ENCODE data around the gene CCR5.

CCR5 gene

DNA sequence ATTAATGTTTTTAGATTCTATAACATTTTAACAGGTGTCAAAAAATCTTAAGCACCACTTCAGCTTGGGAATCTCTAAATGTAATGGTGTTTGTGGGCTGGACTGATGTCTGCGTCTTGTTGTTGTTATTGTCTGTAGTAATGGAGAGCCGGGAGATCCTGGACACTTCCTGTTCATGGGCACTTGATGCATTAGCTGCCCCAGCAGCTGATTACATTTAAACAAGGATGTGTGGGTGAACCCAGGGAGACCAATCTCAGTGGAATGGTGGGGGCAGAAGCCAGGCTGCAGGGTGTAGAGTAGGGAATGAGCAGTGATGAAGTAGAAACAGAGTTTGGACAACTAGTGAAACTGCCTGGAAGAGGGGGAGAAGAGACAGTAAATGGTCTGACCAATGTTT is 28.4 kb downstream of the CCR5 start:
- no peaks in the 10 kb centered on the region for H3F3A ChIP-seq (ENCODE audit: low read depth)
- H2AFZ ChIP-seq (ENCODE audit: low read length), result no peak overlapping the region
- no peaks in the 10 kb centered on the region for H4K20me1 ChIP-seq (ENCODE audit: insufficient read depth, low read length, poor library complexity, severe bottlenecking)
- no peaks in the 10 kb centered on the region for H3K9me2 ChIP-seq (replicated peaks; ENCODE audit: low read depth, low read length)
- H3K36me3 ChIP-seq (ENCODE audit: insufficient read depth, low read length), result no peaks in the 10 kb centered on the region
- no peaks in the 10 kb centered on the region for H3K79me2 ChIP-seq (ENCODE audit: insufficient read depth, low read length)
- no peaks in the 10 kb centered on the region for H3K27me3 ChIP-seq (ENCODE audit: insufficient read depth, low read length, poor library complexity, severe bottlenecking)
- no peaks in the 10 kb centered on the region for H3K9me3 ChIP-seq (ENCODE audit: insufficient read depth, low read depth, low read length)
- H3K9ac ChIP-seq (ENCODE audit: low read depth, low read length, poor library complexity, severe bottlenecking), result no peak overlapping the region
- no peaks in the 10 kb centered on the region for H3K4me1 ChIP-seq (ENCODE audit: insufficient read depth, low read length, poor library complexity, severe bottlenecking)
- no peak for TF ChIP-seq EZH2phosphoT487 (IDR thresholded peaks at IDR 0.05; ENCODE audit: borderline replicate concordance)
- TF ChIP-seq, protein P1, sequence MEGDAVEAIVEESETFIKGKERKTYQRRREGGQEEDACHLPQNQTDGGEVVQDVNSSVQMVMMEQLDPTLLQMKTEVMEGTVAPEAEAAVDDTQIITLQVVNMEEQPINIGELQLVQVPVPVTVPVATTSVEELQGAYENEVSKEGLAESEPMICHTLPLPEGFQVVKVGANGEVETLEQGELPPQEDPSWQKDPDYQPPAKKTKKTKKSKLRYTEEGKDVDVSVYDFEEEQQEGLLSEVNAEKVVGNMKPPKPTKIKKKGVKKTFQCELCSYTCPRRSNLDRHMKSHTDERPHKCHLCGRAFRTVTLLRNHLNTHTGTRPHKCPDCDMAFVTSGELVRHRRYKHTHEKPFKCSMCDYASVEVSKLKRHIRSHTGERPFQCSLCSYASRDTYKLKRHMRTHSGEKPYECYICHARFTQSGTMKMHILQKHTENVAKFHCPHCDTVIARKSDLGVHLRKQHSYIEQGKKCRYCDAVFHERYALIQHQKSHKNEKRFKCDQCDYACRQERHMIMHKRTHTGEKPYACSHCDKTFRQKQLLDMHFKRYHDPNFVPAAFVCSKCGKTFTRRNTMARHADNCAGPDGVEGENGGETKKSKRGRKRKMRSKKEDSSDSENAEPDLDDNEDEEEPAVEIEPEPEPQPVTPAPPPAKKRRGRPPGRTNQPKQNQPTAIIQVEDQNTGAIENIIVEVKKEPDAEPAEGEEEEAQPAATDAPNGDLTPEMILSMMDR (conservative IDR thresholded peaks at IDR 0.05; ENCODE audit: low read length), result no peak
- no peak overlapping the region for H3K4me3 ChIP-seq (ENCODE audit: low read length, poor library complexity, severe bottlenecking)
- no peak overlapping the region for H3K4me2 ChIP-seq (ENCODE audit: low read depth, low read length, poor library complexity, severe bottlenecking)

DNA sequence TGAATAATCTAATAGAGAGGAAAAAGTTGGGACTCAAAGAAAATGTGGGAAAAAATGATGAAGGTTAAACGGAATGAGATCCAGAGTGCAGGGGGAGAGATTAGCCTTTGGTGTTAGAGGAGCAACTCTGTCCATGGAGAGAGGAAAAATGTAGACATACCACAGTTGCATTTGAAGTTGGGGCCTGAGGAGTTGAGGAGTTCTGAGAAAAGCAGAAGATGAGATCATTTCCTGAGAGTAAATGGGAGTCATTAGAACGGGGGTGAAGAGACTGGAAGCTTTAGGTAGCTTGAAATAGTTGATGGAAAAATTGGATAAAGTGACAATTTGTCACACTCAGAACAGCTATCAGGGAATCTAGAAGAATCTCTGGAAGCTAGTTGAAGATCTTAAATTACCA is 28.8 kb downstream of the CCR5 start:
- no peaks in the 10 kb centered on the region for H4K20me1 ChIP-seq (ENCODE audit: insufficient read depth, low read length, poor library complexity, severe bottlenecking)
- H2AFZ ChIP-seq (ENCODE audit: low read length), result no peak overlapping the region
- no peak overlapping the region for H3K9ac ChIP-seq (ENCODE audit: low read depth, low read length, poor library complexity, severe bottlenecking)
- no peaks in the 10 kb centered on the region for H3K9me3 ChIP-seq (ENCODE audit: insufficient read depth, low read depth, low read length)
- H3K4me1 ChIP-seq (ENCODE audit: insufficient read depth, low read length, poor library complexity, severe bottlenecking), result no peaks in the 10 kb centered on the region
- H3K36me3 ChIP-seq (ENCODE audit: insufficient read depth, low read length), result no peaks in the 10 kb centered on the region
- no peaks in the 10 kb centered on the region for H3K79me2 ChIP-seq (ENCODE audit: insufficient read depth, low read length)
- H3K27me3 ChIP-seq (ENCODE audit: insufficient read depth, low read length, poor library complexity, severe bottlenecking), result no peaks in the 10 kb centered on the region
- TF ChIP-seq EZH2phosphoT487 (IDR thresholded peaks at IDR 0.05; ENCODE audit: borderline replicate concordance), result no peak
- TF ChIP-seq, protein P1 (conservative IDR thresholded peaks at IDR 0.05; ENCODE audit: low read length), result no peak
- no peaks in the 10 kb centered on the region for H3K9me2 ChIP-seq (replicated peaks; ENCODE audit: low read depth, low read length)
- H3F3A ChIP-seq (ENCODE audit: low read depth), result no peaks in the 10 kb centered on the region
- H3K4me2 ChIP-seq (ENCODE audit: low read depth, low read length, poor library complexity, severe bottlenecking), result no peak overlapping the region
- H3K4me3 ChIP-seq (ENCODE audit: low read length, poor library complexity, severe bottlenecking), result no peak overlapping the region

DNA sequence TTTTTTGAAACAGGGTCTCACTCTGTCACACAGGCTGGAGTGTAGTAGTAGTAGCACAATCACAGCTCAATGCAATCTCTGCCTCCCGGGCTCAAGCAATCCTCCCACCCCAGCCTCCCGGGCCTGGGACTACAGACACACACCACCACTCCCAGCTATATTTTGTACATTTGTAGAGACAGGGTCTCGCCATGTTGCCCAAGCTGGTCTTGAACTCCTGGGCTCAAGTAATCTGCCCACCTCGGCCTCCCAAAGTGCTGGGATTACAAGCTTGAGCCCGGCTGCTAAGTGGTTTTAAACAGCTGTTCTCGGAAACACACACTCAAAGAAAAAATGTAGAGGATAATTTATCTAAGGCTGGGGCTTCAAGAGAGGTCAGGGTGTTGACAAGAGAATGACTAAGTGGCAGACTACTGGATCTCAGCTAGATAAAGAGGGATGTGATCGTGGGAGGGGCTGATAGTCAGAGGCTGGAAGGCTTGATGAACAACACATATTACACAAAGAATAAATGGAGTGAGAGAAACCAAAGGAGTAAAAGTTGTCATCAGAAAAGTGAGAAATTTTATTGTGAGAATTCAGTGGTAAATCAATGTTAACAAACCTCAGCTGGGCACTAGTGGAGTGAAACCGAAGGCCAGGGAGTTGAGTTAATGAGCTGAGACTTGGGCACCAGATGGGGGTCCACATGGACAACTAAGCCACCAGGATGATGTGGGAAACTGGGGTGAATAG is 29.4 kb downstream of the CCR5 start:
- Histone ChIP-seq H3K79me2 (ENCODE audit: insufficient read depth, low read length) (no peaks in the 10 kb centered on the region), H3K4me2 (ENCODE audit: low read depth, low read length, poor library complexity, severe bottlenecking) (no peak overlapping the region), H4K20me1 (ENCODE audit: insufficient read depth, low read length, poor library complexity, severe bottlenecking) (no peaks in the 10 kb centered on the region), H3K4me1 (ENCODE audit: insufficient read depth, low read length, poor library complexity, severe bottlenecking) (no peaks in the 10 kb centered on the region), H3K4me3 (ENCODE audit: low read length, poor library complexity, severe bottlenecking) (no peak overlapping the region), H3F3A (ENCODE audit: low read depth) (no peaks in the 10 kb centered on the region), H3K27me3 (ENCODE audit: insufficient read depth, low read length, poor library complexity, severe bottlenecking) (no peaks in the 10 kb centered on the region), H3K9me2 (replicated peaks; ENCODE audit: low read depth, low read length) (no peaks in the 10 kb centered on the region), H2AFZ (ENCODE audit: low read length) (no peak overlapping the region), H3K9me3 (ENCODE audit: insufficient read depth, low read depth, low read length) (no peaks in the 10 kb centered on the region), H3K36me3 (ENCODE audit: insufficient read depth, low read length) (no peaks in the 10 kb centered on the region), H3K9ac (ENCODE audit: low read depth, low read length, poor library complexity, severe bottlenecking) (no peak overlapping the region)
- no peak for TF ChIP-seq EZH2phosphoT487 (IDR thresholded peaks at IDR 0.05; ENCODE audit: borderline replicate concordance)
- TF ChIP-seq, protein P1 (conservative IDR thresholded peaks at IDR 0.05; ENCODE audit: low read length), result no peak
